Measurements from ENCODE around the gene ASXL1.

DNA sequence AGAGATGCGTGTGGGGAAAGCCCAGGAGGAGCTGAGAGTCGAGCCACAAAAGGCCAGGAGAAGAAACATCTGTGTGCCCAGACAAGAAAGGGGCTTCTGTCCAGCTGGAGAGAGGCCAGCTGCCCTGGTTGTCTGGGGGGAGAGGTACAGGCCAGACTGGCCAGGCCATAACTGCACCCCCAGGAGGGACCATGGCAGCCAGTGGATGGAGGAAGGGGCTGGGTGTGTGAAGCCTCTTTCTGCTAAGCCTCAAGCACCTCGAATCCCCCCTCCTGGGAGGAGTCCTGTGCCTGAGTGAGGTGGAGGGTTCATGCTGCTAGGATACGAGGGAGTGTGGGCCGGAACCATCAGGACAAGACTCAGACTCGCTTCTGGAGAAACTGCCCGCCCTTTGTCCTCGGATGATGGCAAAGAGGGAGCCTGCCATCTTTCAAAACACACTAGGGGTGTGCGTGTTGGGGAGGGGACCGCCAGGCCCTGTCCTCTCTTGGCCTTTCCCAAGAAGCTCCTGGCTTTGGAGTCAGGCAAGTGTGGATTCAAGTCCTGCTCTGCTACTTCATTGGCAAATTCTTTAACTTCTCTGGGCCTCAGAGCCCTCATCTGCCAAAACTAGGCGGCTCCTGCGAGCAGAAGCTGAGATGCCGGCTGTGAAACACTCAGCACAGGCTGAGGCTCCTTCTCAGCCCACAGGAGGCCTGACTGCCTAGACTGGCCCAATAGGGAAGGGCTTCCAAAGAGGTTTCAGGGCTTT lies 90.3 kb downstream of the ASXL1 start:
- TF ChIP-seq, protein P1, sequence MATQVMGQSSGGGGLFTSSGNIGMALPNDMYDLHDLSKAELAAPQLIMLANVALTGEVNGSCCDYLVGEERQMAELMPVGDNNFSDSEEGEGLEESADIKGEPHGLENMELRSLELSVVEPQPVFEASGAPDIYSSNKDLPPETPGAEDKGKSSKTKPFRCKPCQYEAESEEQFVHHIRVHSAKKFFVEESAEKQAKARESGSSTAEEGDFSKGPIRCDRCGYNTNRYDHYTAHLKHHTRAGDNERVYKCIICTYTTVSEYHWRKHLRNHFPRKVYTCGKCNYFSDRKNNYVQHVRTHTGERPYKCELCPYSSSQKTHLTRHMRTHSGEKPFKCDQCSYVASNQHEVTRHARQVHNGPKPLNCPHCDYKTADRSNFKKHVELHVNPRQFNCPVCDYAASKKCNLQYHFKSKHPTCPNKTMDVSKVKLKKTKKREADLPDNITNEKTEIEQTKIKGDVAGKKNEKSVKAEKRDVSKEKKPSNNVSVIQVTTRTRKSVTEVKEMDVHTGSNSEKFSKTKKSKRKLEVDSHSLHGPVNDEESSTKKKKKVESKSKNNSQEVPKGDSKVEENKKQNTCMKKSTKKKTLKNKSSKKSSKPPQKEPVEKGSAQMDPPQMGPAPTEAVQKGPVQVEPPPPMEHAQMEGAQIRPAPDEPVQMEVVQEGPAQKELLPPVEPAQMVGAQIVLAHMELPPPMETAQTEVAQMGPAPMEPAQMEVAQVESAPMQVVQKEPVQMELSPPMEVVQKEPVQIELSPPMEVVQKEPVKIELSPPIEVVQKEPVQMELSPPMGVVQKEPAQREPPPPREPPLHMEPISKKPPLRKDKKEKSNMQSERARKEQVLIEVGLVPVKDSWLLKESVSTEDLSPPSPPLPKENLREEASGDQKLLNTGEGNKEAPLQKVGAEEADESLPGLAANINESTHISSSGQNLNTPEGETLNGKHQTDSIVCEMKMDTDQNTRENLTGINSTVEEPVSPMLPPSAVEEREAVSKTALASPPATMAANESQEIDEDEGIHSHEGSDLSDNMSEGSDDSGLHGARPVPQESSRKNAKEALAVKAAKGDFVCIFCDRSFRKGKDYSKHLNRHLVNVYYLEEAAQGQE (IDR thresholded peaks at IDR 0.05; ENCODE audit: unreplicated experiment), result no peak
- no peak for TF ChIP-seq POLR2AphosphoS5 (IDR thresholded peaks at IDR 0.05; ENCODE audit: low read depth)
- no peak for TF ChIP-seq CTCF (conservative IDR thresholded peaks at IDR 0.05; ENCODE audit: low read depth in 2 of 2)
- TF ChIP-seq JUNB (IDR thresholded peaks at IDR 0.05; ENCODE audit: unreplicated experiment), result no peak
- no peak for TF ChIP-seq EZH2 (IDR thresholded peaks at IDR 0.05; ENCODE audit: low read depth, unreplicated experiment)
- TF ChIP-seq CREB1 (CRISPR knock-in tag; IDR thresholded peaks at IDR 0.05; ENCODE audit: low read depth), result no peak
- TF ChIP-seq EZH2phosphoT487 (IDR thresholded peaks at IDR 0.05; ENCODE audit: unreplicated experiment), result no peak
- no peak for TF ChIP-seq ZNF331 (CRISPR knock-in tag; IDR thresholded peaks at IDR 0.05; ENCODE audit: low read depth)
- no peak for TF ChIP-seq ZNF114 (CRISPR knock-in tag; IDR thresholded peaks at IDR 0.05)

All from GM23338 (cell line).